CD1c-positive myeloid dendritic cell (primary cell): ENCODE results near the gene SEC14L5.
"Not testable (repeated sequence)": the region's sequence is repeated elsewhere in the genome, so short reads cannot be mapped to it uniquely, and the experiment has no call there.

Experiments
- DNase-seq: peaks from one replicate; pipeline ENCODE4 v3.0.0-alpha.2; 2016; ENCODE audit errors: extremely low spot score

Gene SEC14L5

GRCh38 chr16:4949986-4950385 is 8.1 kb upstream of the SEC14L5 start:
- DNase-seq: no peak

GRCh38 chr16:4951583-4951982 is 6.5 kb upstream of the SEC14L5 start:
- DNase-seq: not testable (repeated sequence)

- DNase-seq: no peak
Observed at GRCh38 chr16:4954714-4955113, 3.4 kb upstream of the SEC14L5 start.

- DNase-seq: no peak
Observed at GRCh38 chr16:4957420-4957719, 760 bp upstream of the SEC14L5 start.

- DNase-seq: no peak
Observed at GRCh38 chr16:4958510-4959438, 644 bp downstream of the SEC14L5 start.

GRCh38 chr16:4960579-4960978 is 2.4 kb downstream of the SEC14L5 start:
- DNase-seq: no peak

GRCh38 chr16:4962716-4963115 is 4.6 kb downstream of the SEC14L5 start:
- DNase-seq: no peak

GRCh38 chr16:4963527-4963926 is 5.4 kb downstream of the SEC14L5 start:
- DNase-seq: not testable (repeated sequence)

- DNase-seq: no peak
Observed at GRCh38 chr16:4966736-4967453, 8.8 kb downstream of the SEC14L5 start.

GRCh38 chr16:4968278-4968677 is 10.1 kb downstream of the SEC14L5 start:
- DNase-seq: not testable (repeated sequence)

DNA sequence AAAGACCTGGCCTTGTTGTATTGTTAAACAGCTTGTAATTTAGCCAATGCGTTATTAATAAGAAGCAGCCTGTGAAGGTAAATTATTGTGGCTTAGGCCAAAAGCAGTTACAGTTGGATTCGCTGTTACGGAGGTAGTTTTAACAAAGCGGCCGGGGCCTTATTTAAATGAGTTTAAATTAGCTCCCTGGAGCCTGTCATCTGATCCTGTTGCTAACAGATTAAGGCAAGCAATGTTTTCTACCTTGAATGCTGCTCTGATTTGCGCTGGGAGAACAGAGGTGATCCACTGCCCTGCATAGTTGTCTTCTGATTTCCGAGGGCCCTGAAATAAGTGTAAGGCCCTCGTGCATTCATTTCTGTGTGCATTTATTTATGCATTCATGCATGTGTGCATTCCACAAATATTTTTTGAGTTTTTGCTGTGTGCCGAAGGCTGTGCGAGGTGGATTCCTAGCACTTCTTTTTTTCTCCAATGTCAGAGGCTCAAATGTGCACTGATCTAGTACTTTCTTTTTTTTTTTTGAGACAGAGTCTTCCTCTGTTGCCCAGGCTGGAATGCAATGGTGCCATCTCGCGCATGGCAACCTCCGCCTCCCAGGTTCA is 10.9 kb downstream of the SEC14L5 start:
- no peak for DNase-seq

GRCh38 chr16:4970010-4970409 is 11.9 kb downstream of the SEC14L5 start:
- DNase-seq: no peak

GRCh38 chr16:4972938-4973587 is 14.9 kb downstream of the SEC14L5 start:
- peak; percentile 11 for DNase-seq

DNA sequence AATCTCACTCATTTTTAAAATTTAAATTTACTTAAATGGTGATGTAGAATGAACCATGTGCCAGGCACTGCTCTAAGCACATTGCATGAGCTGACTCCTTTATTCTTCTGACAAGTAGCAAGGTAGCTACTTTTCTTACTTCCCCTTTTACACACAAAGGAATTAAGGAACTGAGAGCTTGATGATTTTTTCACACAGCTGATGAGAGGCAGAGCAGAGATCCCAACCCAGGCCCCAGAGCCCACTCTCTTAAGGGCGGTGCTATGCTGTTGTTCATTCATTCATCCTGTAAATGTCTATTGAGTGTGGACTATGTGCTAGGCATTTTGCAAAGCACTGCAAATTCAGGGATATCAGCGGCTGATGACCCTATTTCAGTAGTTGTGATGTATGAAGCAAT is 17.9 kb downstream of the SEC14L5 start:
- peak; percentile 84 for DNase-seq

DNA sequence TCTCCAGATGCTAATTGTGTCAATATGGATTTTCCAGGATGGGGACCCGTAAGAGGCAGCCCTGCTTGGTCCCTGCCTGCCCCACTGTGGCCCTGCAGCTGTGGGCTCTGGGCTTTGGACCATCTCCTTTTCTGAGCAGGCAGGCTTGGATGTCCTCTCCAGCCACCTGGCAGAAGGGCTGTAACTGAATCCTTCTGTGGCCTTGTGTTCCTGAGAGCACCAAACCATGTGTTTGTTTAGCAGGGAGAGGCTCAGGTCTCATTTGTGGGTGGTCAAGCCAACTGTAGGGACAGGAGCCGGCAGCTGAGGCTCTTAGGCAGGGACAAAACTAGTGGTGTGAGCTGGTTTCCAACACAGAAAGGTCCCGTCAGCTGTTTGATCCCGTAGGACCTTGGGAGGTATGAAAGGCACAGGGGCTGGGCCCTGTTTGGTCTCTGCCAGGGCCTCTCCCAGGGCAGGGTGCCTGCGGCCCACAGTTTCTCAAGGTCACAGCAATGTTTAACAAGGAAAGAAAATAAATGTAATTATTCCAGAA is 18.5 kb downstream of the SEC14L5 start:
- no peak for DNase-seq

- no peak for DNase-seq
Observed at GRCh38 chr16:4979164-4979563, 21.0 kb downstream of the SEC14L5 start.

- DNase-seq: no peak
Observed at GRCh38 chr16:4979736-4980660, 21.9 kb downstream of the SEC14L5 start.

DNA sequence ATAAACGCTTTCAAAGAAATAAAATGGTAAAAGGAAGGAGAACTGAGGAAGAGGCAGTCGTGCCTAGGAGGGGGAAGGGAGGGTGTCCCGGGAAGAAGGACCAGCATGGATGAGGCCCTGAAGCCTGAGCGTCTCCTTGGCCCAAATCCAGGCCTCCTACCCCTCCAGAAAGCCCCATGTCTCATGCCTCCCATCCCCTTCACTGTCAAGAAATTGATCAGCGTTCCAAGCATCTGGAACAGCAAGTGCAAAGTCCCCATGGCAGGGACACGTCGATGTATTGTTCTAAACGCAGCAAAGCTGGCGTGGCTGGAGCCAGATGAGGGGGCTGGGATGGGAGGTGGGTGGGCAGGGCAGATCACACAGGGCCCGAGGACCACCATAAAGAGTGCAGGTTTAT is 22.6 kb downstream of the SEC14L5 start:
- DNase-seq: no peak

- DNase-seq: no peak
Observed at GRCh38 chr16:4981473-4981872, 23.3 kb downstream of the SEC14L5 start.

GRCh38 chr16:4982056-4982867 is 24.1 kb downstream of the SEC14L5 start:
- DNase-seq: no peak
